Medulla oblongata (tissue), 1 donor: ENCODE data around the gene TCF7L2.
A peak's percentile ranks its signal among the peaks of the same experiment; 100 is the strongest.

ENCODE experiments used
- DNase-seq: peaks from one replicate; pipeline ENCODE4 v3.0.0-alpha.2; 2015; ENCODE audit errors: extremely low spot score

TCF7L2 gene

DNA sequence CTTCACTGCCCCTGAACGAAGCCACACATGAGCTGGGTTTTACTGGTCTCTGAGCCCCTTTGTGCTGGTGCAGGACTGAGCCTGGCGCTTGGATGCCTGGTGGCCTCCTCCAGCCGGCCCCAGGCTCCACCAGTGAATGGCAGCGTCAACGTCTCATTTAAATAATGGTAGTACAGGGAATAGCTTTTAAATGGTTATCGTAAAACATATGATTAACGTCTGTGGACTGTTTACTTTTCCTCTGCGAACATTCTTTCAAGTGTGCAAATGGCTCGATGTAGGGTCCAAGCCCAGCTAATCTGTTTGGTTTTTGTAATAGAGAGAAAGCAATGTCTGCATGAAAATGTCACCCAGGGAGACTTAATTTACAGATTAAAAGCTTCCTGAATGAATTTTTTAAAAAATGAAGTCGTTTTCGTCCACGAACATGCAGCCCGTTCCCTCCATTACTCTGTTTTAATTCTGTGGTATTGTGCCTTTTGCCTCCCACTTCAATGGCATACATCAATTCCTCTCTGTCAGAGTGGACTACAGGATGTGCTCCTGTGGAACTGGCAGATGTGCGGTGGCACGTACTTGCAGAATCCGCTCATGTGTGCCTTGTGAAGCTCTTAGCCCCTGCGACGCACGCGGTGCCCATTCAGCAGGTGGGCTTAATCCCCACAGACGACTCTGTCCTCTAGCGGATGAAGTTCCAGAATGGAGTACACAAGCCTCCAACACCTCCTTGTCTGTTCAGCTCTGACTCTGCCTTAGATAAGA is 192.7 kb downstream of the TCF7L2 start:
- DNase-seq = no peak

DNA sequence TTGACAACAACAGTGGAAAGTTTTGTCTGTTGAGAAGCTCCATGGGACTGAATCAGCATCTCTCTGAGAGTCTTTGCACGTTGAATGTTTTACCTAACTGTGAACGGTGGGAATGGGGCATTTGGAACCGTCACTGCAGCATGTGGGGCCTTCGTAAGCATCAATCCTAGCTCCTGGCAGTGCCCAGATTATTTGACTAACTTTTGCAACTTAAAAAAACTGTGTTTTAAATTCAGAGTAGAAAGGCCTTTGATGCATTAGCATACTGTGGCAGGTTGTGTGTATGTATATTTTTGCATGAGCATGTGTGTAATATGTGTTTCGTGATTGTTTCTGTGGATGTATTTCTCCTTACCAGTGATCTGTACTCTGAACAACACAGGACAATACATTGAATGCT is 194.5 kb downstream of the TCF7L2 start:
- no peak for DNase-seq

DNA sequence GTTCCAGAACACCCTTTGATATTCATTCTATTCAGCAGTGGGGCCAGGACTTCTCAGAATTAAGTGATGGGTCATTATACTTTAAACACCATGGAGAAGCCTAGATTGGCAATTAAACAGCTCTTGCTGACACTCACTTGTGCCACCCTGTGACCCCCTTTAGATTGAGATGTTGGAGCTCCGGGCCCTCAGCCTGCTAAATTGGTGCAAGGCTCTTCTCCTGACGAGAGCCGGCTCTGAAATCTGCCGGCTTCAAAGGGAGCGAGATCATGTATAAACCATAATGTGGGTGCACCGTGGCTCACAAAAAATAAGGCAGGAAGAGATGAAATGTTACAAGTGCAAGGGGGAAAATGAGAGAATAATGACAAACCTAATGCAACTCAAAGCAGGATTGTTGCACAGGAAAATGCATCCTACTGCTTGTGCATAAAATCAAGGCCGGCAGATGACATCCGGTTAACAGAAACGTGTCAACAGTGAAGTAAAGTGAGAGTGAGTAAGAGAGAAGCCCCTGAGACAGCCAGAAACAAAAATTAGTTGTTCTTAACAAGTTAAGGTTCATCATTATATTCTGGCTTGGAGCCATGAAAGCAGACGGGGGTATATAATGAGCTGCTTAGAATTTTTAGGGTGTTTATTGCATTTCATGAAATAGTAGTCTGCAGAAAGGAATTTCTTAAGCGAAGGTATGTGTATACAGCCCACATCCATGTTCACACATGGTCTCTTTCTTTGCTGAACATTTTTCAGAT is 198.2 kb downstream of the TCF7L2 start:
- DNase-seq = no peak

DNA sequence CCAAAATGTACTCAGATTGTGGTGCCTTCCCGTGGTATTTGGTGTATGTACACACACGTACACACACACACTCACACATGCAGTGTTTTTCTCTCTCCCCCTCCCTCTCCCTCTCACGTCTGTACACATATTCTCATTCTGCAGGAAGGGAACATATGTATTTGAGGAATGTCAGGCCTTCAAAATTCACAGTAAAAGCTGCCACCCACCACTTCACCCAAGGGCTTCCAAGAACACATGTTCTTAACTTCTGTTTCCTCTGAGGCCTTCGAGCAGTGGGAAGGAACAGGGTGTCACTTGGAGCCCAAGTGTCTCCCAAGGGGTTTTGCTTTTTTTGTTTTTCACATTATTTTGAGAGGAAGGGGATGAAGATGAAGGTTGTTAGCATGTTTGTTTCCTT is 198.9 kb downstream of the TCF7L2 start:
- no peak for DNase-seq

DNA sequence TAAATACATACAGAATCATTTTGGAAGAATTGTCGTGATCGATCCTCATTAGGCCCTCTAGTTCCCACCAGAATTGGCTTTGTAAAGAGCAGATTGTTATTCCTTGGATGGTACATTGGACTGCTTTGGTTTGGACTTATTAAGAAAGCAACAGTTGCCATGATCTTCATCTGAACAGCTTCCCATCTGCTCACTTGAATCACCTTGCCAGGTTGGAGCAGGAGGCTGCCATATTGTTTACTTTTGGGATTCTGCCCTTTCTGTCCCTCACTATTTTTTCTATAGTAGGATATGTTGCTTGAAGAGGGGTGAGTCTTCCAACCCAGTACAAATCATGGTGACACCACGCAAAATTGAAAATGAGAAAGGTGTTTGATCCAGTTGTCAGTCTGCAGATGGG is 199.6 kb downstream of the TCF7L2 start:
- no peak for DNase-seq

DNA sequence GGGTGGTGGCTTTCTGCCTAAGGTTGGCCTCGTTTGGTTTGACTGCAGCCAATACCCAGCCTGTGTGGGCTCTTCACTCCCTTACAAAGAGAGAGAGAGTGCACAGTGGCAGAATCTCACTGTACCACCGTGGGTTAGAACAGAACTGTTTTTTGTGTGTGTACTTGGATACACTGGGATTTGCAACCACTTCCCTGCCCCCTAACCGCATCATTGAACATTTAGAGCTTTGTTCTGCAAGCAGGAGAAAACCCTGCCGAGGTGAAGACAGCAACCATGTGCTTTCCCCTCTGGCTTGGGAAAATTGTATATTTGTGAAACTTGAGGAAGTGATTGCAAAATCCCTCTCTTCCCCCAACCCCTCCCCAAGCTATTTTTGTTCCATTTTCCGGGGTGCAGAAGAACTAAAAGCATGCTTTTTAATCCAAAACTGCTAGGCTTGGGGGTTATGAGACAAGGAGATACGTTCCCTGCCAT is 201.2 kb downstream of the TCF7L2 start:
- DNase-seq = peak; percentile 53

DNA sequence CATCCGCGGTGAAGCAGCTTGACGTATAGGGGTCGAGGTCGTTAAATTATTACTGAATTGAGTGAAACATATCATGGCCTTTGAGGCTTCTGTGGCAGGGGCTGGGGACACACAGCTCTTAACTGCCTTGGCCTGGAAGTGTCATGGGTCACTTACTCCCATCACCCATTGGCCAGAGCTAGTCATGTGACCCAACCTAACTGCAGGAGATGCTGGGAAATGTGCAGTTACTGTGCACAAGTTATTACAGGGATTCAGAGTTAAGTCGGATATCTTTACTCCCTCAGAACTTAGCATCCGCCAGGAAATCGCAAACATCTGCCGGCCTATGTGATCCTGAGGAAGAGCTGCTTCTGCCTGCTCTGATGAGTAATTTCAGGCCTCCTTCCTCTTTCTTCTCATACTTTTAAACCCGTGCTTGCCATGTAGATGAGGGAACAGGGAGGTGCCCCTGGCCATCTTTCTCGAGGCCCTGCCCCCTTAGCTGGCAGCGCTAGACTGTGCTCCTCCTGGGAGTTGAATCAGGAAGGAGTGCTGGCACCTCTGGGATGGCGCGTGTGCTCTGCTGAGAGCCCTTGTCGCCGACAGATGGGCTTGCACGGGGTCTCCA is 203.6 kb downstream of the TCF7L2 start:
- DNase-seq = no peak

DNA sequence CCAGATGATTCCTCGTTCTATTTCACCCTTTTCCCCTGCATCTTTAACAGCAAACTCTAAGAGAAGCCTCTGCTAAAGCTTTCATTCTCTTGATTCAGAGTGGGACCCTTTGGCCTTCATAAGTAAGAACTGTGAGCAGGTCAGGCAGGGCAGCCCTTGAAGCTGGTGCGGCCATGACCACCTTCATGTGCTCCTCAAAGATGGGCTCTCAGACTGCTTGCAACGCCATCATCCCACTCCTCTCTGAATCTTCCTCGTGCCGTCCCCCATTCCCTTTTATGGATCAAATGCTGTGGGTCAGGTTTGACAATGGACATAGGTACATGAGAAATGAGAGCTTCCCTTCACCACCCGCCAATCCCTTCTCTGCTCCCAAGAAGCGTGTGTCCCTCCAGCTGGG is 207.4 kb downstream of the TCF7L2 start:
- no peak for DNase-seq

DNA sequence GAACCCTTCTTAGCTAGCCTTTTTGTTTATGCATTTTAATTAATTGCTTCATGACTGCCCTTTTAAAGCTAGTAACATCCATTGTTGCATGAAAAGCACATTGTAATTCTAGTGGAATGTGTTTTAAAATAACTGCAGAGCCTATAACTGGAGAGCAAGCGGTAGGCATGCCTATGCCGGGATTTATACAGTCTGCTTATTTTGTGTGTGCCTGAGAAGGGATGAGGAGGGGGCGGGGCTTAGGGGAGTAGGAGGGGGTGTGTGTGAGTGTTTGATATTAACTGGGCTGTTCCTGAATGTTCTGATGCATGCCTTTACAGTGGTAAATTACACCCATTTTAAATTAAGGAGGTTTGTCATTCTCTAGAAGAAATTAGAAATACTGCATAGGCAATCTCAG is 208.1 kb downstream of the TCF7L2 start:
- DNase-seq = no peak

DNA sequence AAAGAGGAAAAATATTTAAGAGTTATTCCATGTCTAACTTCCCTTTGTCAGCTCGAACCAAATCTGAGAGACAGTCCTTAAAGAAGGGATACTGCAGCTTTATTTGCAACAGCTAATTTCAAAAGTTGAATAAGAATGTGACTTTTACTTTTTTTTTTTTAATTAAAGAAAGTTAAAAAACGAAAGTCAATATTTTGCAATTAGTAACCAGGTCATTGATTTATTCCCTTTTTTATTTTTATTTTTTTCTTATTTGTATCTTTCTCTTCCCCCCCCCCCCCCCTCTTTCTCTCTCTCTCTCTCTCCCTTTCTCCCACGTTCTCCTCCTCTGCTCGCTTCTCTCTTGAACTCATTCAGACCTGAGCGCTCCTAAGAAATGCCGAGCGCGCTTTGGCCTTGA is 209.5 kb downstream of the TCF7L2 start:
- DNase-seq = no peak

DNA sequence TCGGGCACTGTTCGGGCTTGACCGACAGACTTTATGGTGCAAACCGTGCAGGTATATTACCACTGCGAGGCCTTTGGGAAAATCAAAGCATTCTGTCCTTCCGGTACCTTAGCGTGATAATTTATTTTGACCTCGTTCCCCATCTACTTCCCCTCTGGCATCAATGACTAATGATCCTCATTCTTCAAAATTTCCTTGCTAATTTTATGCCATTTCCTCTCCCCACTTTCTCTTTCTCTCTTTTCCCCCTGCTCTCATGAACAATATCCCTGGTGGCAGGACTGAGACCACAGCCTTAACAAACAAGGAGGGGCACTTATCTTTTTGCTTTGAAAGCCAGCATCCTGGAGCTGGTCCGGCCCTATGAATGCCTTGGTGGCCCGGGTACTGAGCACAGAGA is 210.6 kb downstream of the TCF7L2 start:
- no peak for DNase-seq

DNA sequence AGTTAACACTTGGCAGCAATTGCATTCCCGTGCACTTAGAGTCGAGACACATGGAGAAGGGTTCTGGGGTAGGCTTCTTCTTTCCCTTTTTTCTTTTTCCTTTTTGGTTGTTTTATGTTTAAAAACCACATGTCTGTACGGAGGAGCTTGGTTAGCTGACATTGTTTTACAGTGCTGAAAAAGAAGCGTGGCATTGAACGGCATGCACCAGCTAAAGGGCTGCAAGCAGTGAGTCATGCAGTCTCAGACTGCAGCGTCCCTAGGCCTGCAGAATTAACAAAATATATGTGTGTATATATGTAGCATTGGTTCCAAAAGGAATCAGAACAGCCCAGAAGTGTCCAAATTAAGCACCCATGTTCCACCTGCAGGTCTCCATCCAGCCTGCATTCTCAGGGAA is 211.0 kb downstream of the TCF7L2 start:
- no peak for DNase-seq

DNA sequence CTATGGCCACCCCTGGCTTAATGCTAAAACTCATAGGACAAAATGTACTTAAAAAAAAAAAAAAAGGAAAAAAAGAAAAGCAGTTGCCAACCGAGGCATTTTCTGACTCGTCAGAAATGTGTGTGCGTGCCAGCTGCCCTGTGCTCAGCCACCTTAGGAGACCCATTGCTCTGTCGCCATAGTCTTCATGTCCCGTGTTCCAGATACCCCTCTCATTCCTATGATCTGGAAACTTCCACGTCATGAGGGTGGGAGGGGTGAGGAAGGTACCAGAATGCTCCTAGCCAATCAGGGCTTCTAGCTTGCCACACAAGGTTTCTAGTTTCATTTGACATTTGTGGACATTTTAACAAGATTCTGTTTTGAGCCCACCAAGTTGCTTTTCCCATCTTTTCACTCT is 212.9 kb downstream of the TCF7L2 start:
- DNase-seq = no peak

DNA sequence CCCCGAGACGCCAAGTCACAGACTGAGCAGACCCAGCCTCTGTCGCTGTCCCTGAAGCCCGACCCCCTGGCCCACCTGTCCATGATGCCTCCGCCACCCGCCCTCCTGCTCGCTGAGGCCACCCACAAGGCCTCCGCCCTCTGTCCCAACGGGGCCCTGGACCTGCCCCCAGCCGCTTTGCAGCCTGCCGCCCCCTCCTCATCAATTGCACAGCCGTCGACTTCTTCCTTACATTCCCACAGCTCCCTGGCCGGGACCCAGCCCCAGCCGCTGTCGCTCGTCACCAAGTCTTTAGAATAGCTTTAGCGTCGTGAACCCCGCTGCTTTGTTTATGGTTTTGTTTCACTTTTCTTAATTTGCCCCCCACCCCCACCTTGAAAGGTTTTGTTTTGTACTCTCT is 215.6 kb downstream of the TCF7L2 start:
- DNase-seq = no peak

DNA sequence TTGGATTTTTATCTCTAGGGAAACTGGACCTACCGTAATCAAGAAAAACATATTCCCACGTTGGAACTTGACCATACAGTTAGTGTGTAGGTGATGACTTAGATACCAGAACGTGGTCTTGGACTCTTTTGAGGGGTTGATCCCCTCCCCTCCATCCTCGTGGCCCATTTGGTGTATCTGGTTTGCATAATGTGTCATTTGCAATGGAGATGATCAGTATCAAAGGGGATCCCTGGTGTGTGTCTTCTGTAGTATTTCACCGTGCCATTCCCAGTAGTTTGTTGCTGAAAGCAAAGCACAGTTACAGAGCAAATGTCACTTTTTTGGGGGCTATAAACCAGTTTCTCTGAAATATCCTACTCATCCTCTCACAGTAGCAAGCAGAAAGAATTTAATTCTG is 217.7 kb downstream of the TCF7L2 start:
- no peak for DNase-seq

DNA sequence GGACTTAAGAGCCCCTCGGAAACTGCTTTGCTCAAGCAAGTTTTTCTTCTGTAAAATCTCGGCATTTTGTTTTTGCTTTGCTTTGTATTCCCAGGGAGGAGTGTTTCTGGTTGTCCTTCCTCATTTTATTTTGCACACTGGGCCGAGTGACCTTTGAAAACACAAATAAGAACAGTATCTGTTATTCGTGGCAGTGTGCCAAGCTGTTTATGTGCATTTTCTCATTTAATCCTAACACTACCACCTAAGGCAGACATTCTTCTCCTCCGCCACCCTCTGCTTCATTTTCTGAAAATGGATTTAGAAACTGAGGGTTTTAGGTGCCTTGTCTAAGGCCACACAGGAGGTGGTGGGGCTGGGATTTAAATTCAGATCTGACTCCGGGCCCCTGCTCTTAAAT is 218.5 kb downstream of the TCF7L2 start:
- DNase-seq = no peak

DNA sequence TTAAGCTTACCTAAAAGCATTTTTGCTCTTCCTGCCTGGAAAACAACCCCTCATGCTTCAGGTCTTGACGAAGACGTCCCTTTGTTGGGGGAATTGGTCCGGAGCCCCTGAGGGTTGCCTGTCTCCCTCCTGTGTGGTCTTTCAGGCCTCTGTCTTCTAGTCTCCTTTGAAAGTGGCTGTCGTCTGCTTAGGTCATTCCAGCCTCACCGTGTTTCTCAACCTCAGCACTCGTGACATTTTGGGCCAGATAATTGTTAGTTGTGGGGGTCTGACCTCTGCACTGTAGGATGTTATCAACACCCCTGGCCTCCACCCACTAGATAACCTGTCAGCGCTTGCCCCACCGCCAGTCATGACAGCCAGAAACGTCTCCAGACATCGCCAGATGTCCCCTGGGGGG is 219.1 kb downstream of the TCF7L2 start:
- DNase-seq = no peak

DNA sequence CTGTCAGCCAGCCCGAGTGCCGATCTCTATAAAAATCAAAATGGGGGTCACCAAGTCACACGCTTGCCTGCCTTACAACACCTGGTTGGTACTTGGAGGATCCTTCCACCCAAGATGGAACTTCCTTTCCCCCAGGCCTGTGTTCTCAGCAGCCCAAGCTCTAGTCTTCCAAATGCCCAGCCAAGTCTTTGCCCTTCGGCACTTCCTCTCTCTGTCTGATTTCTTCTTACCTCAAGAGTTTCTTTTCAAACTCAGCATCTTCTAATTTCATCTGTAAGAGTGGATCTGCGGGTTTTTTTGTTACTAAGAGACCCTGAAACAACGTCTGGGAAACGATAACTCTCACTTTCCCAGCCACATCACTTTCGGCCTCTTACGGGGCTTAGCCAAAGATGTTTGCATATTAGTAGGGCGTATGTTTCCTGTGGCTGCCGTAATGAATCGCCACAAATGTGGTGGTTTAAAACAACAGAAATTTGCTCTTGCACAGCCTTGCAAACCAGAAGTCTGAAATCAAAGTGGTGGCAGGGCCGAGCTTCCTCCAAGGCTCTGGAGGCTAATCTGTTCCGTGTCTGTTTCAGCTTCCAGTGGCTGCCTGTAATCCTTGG is 219.9 kb downstream of the TCF7L2 start:
- no peak for DNase-seq

DNA sequence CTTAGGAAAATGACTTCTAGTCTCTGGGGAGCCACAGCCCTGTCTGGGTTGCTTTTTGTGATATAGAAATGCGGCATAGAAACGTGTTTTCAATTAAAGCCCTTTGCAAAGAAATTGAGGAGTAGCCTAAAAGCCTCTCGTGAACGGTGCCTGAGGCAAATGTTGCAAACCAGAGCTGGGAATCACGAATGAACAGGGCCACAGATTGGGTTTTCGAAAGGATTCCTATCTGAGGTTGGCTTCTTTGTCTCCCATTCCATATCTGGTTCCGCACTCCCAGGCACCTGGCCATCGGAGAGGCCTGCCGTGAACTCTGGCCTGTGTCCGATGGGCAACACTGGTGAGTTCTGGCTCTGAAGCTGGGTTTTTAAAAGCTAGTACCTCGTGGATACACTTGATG is 221.6 kb downstream of the TCF7L2 start:
- DNase-seq = no peak

DNA sequence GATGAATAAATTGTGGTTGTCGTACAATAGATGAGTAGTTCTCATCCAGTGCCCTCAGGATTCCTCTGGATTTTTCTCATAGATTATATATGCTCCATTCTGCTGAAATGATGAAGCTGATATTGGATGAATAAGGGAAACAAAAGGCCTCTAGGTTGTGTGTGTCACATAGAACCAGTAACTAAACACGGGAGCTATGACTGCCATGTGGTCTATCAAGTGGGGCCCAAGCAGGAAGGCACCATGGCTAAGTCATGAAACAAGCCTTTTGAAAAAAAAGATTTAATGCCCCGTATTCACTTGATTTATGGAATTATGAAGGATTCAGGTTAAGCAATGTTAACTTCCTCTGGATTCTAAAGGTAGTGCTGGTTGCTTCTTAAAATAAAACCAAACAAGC is 225.1 kb downstream of the TCF7L2 start:
- no peak for DNase-seq

DNA sequence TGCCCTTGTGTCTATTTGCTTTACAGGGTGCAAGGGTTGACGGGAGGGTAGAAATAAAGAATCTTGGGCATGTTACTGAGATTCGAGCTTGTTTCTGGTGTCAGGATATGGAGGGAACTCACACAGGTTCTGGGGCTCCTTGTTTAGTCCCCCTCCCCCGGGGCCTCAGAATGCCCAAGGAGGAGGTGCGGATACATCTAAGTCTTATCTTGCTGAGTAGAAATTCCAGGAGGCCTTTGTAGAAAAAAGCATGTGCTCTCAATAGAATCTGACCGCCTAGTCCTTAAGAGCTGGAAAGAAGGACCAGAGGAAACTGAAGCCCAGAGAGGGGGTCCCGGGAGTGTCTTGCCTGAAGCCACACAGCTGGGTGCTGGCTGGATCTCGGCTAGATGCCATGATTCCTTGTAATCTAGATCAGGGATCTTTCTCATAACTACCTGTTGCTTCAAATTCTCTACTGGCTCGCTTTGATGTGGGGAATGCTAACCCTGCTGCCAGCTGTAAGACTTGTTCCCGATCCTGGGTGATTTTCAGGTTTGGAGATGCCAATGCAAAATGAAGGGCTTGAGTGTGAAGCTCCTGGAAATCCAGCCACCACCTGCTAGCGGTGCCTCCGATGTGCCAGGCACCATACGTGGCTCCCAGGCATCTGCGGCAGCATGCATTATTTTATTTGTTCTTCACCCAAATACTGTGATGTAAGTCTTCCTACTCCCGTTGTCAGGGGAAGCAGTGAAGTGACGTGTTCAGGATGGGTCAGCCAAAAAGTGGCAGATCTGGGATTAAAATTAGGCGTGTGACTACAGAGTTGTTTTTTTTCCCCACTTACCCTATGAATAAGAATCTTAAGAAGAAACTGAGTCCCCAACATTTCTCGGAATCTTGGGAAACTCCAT is 226.0 kb downstream of the TCF7L2 start:
- no peak for DNase-seq
